HG03175 (cell line): Measurements from ENCODE around the gene MRGPRE.

Experiments
- ATAC-seq: cut with Tn5 transposase; IDR thresholded peaks from one replicate; pipeline ENCODE4 v1.9.1; 2021; ENCODE audit warnings: mild to moderate bottlenecking, moderate library complexity; ENCODE audit not compliant: unreplicated experiment

The MRGPRE gene

DNA sequence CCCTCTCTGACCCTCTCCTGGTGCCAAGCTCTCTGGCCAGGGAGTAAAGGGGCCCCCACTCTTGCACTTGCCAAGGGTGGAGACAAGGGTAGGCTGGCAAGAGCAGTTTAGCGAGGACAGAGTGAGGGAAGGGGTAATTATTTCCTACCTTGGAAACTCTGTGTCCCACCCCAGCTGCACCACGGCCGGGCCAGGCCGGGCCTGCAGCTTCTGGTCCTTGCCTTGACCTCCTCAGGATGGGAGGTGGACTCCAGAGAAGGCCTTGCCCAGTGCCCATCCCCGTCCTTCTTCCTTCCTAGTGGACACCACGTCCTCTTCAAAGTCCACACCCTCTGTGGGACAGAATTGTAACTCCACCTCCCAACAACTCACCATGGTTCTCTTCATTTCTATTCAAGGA lies 48.7 kb downstream of the MRGPRE start:
- ATAC-seq: no peak

GRCh38 chr11:3182462-3182852 lies 49.8 kb downstream of the MRGPRE start:
- ATAC-seq: no peak

DNA sequence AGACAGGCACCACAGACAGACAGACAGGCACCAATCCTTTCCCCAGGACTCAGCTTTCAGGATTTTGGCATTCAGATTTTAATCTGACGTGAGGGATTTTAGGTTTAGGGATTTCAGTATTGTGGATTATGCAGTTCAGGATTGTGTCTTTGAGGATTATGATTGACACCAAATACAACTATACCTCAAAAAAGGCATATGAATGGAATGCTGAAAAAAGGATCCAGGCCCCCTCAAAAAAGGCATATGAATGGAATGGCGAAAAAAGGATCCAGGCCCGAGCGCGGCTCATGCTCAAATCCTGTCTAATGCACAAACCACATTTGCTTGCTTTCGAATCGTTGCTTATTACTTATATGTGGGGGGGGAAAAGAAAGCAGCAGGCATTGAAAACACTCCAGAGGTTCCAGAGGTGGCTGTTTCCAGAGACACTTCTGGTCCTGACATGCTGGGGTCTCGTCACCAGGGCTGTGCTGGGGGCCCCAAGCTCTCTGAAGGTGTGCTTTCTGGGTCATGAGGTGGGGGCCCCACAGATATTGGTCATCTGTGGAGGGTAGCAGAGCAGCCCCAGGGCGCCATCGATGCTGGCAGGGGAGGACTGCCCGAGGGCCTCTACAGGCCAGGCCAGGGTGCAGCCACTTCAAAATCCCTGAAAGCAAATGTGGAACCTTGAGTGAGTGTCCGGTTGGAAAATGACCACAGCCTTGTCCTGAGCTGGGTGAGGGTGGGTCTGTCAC lies 50.3 kb downstream of the MRGPRE start:
- ATAC-seq: no peak

DNA sequence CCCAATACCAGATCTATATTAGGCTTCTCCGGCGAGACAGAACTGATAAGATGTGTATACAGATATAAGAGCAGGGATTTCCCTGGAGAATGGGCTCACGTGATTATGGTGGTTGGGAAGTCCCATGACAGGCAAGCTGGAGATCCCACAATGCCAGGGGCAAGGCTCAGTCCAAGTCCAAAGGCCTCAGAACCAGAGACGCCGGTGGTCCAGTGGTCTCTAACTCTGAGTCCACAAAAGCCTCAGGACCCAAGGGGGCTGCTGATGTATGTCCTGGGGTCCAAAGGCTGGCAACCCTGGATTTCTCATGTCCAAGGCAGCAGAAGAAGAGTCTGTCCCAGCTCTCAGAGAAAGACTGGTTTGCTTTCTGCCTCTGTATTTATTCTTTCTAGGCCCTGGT lies 51.3 kb downstream of the MRGPRE start:
- ATAC-seq: no peak

DNA sequence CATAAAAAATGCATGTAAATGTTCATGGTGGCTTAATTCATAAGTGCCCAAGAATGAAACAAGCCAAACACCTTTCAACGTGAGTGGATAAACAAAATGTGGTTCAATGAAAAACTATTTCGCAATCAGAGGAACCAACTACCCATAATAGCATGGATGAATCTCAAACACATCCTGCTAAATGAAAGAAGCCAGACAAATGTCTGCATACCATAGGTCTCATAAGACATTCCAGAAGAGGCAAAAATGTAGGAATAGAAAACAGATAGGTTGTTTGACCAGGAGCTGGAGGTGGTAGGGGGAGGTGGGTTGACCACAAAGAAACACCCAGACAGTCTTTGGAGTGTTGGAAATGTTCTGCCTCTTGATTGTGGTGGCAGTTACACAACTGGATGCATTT lies 53.9 kb downstream of the MRGPRE start:
- no peak for ATAC-seq

DNA sequence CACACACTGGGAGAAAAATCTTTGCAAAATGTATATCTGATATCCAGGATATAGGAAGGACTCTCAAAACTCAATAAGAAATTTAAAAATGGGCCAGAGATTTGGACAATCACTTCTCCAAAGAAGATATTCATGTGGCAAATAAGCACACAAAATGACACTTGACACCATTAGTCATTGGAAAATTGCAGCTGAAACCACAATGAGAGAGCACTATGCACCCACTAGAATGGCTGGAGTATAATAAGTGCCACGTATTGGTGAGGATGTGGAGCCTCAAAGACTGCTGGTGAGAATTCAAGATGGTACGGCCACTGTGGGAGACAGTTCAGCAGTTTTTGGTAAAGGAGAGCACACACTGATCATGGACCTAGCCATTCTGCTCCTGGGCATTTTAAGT lies 54.3 kb downstream of the MRGPRE start:
- no peak for ATAC-seq
